ENCODE data around the gene C8B.

The C8B gene

DNA sequence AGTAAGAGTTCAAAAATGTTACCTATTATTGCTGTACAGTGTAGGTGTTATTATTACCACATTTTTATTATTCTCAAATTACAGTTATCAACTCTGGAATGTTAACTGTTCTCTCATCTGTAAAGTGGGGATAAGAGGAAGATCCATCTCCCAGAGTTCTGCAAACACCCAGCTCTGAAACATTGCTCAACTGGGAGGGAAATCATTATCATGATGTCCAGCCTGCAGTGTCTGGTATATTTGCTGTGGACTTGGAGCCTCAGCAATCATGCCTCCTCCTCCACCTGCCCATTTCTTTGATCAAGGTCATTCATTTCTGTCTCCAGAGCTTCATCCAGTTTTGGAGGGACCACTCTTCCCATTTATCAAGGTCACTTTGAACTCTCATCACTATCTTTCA lies 71.8 kb downstream of the C8B start:
- DNase-seq: no peak

DNA sequence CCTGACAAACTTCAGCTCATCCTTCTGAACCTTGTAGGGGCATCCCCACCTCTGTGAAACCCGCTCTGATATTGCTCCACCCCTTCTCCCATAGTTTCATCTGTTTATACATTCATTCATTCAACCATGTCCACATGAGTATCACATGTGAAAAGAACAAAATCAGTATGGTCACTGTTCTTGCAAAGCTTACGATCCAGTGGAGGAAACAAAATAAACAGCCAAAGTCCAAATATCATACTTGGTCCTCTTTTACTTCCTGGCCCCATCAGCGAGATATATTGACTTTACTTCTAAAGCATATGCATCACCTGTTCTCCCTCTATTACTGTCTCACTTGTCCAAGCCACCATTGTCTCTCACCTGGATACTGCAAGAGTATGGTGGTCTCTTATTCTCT lies 75.6 kb downstream of the C8B start:
- no peak for DNase-seq

- DNase-seq: no peak
These were observed 84.4 kb downstream of the C8B start for GRCh38 chr1:56881417-56881816.

DNA sequence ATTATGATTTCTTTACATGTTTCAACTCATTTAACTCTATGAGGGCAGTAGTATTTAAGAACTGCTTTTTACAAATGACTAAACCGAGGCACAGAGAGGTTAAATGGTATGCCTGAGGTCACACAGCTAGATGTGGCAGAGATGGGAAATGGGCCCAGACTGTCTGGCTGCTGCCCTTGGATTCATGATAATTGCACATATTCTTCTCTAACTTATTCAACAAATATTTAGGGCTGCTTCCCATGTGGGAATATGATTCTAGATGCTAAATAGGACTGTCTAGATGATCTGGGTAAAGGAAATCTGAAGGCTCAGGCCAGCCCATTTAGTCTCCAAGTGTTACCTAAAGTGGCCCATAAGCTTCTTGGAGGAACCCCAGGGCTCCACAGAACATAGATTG lies 85.0 kb downstream of the C8B start:
- DNase-seq: no peak

Data from NCI-H187 (cell line).